Mammary epithelial cell (primary cell): ENCODE results near the gene SHISA9.

Experiments used
- CTCF ChIP-seq, 2 donors: IDR thresholded peaks in 1 of 2; conservative IDR thresholded peaks in 1 of 2; 2 replicates each; pipeline ENCODE4 v1.5.1; 2011 to 2012; ENCODE audit warnings: inconsistent platforms in 2 of 2, low read length in 2 of 2, mild to moderate bottlenecking in 2 of 2, control low read depth in 1 of 2, low read depth in 1 of 2; ENCODE audit not compliant: insufficient read depth in 1 of 2; ENCODE audit errors: extremely low read depth in 1 of 2
- EZH2 ChIP-seq: IDR thresholded peaks from 2 replicates; pipeline ENCODE4 v1.6.1; 2012; ENCODE audit warnings: low read length, inconsistent platforms, borderline replicate concordance

GRCh38 chr16:13030769-13031168 lies 129.4 kb downstream of the SHISA9 start:
- TF ChIP-seq EZH2 = no peak
- TF ChIP-seq CTCF (conservative IDR thresholded peaks at IDR 0.05 in 1 of 2, IDR thresholded peaks at IDR 0.05 in 1 of 2; ENCODE audit: extremely low read depth in 1 of 2, insufficient read depth in 1 of 2, low read depth in 1 of 2, low read length in 2 of 2) = no peak
